Left lung (tissue), 10 donors: Measurements from ENCODE around the gene C1D. TPM values are rescaled to one million over a fixed set of nuclear protein-coding genes. Genes with fewer than 3 reads are reported as not detected.

Source experiments
- ATAC-seq: fragments of 200-7000 bp; cut with Tn5 transposase; one replicate; pipeline ENCODE4 v1.9.1; 2020; ENCODE audit warnings: moderate library complexity
- DNase-seq, 4 donors: peaks; one replicate each; pipeline ENCODE4 v3.0.0-alpha.2; 2013 to 2020
- H3K27ac ChIP-seq, 2 donors: fragments of 200-600 bp; sonication (generic) in 1 of 2; one replicate each; pipeline versions ENCODE4 v1.5.0 to v1.8.0; 2020 to 2021
- H3K27me3 ChIP-seq, 2 donors: fragments of 200-600 bp; sonication (generic) in 1 of 2; one replicate each; pipeline versions ENCODE4 v1.5.0 to v1.8.0; 2020 to 2021
- H3K36me3 ChIP-seq, 2 donors: fragments of 200-600 bp; sonication (generic) in 1 of 2; one replicate each; pipeline versions ENCODE4 v1.5.0 to v1.8.0; 2020 to 2021
- H3K4me1 ChIP-seq, 2 donors: fragments of 200-600 bp; one replicate each; pipeline ENCODE4 v1.8.0; 2021
- H3K4me3 ChIP-seq, 2 donors: fragments of 200-600 bp; sonication (generic) in 1 of 2; one replicate each; pipeline versions ENCODE4 v1.5.0 to v1.8.0; 2020 to 2021; ENCODE audit warnings: mild to moderate bottlenecking in 1 of 2
- H3K9me3 ChIP-seq, 2 donors: fragments of 200-600 bp; sonication (generic) in 1 of 2; one replicate each; pipeline versions ENCODE4 v1.5.0 to v1.8.0; 2020 to 2021
- CTCF ChIP-seq, 2 donors: fragments of 200-600 bp; sonication (generic) in 1 of 2; IDR thresholded peaks; one replicate each; pipeline versions ENCODE4 v1.5.0 to v1.8.0; 2021; ENCODE audit warnings: antibody characterized with exemption in 2 of 2
- intact Hi-C, 2 donors: fragments of 100-400 bp; cut with DNase I; formaldehyde crosslinking; loops; one replicate each; pipeline versions ENCODE4 v1.11.2 to v1.14.2; 2022
- polyA plus RNA-seq, 6 donors: library from polyadenylated mRNA; unstranded; fragments of 120-200 nt; gene quantifications; one replicate each; pipeline ENCODE4 v1.2.1, GENCODE V29; 2013; ENCODE audit not compliant: insufficient read length in 6 of 6
- total RNA-seq, 2 donors: library from RNA; stranded (reverse); fragmentation: NEBNext Ultra II Directional; extraction: Animal tissue kit (Norgen Biotek cat#: 25700); gene quantifications; one replicate each; pipeline ENCODE4 v1.2.1, GENCODE V29; 2021
- donor health status: DM: no; HTN: yes; CAD: no.
- donor health status: DM: no; HTN: no; CAD: no.

C1D gene
- total and polyA plus RNA-seq, 8 donors: 21.0 to 43.4 (median 38.4) TPM

GRCh38 chr2:67991456-67991855 lies 71.3 kb downstream of the C1D start:
- no peaks in the 10 kb centered on the region for H3K4me1 ChIP-seq
- H3K9me3 ChIP-seq: no peaks in the 10 kb centered on the region
- no peaks in the 10 kb centered on the region for H3K27me3 ChIP-seq
- H3K27ac ChIP-seq: no peak overlapping the region
- TF ChIP-seq CTCF (IDR thresholded peaks at IDR 0.05): no peak
- ATAC-seq (no peak), DNase-seq (no peak)
- no peak overlapping the region for H3K4me3 ChIP-seq
- intact Hi-C loops: no loop called here
- H3K36me3 ChIP-seq: no peaks in the 10 kb centered on the region

Other genes with a start within 250 kb of the C1D start
- 10 to 100 TPM in 1 of 2 donors, 1 to 10 TPM in 1; 9.4 to 13.9 TPM for gene PNO1, start 94.9 kb upstream of the C1D start, total RNA-seq
- gene PNO1, start 94.9 kb upstream of the C1D start, polyA plus RNA-seq: 10 to 100 TPM; 11.2 to 17.7 (median 13.5) TPM
- 10 to 100 TPM; 50.2 to 69.0 TPM for gene PPP3R1, start 189.5 kb upstream of the C1D start, total RNA-seq
- 10 to 100 TPM; 58.0 to 74.2 (median 66.9) TPM for gene PPP3R1, start 189.5 kb upstream of the C1D start, polyA plus RNA-seq